Chondrocyte (in vitro differentiated cells): ENCODE measurements around the gene SOS1. TPM values are rescaled to one million over a fixed set of nuclear protein-coding genes. Genes with fewer than 3 reads are reported as not detected.

Source experiments
- DNase-seq: peaks from one replicate; pipeline ENCODE4 v3.0.0; 2021; ENCODE audit warnings: mixed read lengths, low spot score
- H3K27ac Mint-ChIP-seq: one replicate; pipeline ENCODE4 v1.8.0; 2021; ENCODE audit warnings: mild to moderate bottlenecking, moderate library complexity, mixed read lengths; ENCODE audit not compliant: unreplicated experiment
- H3K27me3 Mint-ChIP-seq: 2 replicates; pipeline ENCODE4 v1.8.0; 2021; ENCODE audit warnings: low read depth, mixed read lengths
- H3K36me3 Mint-ChIP-seq: 2 replicates; pipeline ENCODE4 v1.8.0; 2021; ENCODE audit warnings: low read depth, mixed read lengths
- H3K4me1 Mint-ChIP-seq: 2 replicates; pipeline ENCODE4 v1.8.0; 2021; ENCODE audit warnings: low read depth, mild to moderate bottlenecking, mixed read lengths
- H3K4me3 Mint-ChIP-seq: one replicate; pipeline ENCODE4 v1.8.0; 2021; ENCODE audit warnings: mild to moderate bottlenecking, moderate library complexity, mixed read lengths; ENCODE audit not compliant: unreplicated experiment
- H3K9me3 Mint-ChIP-seq: 2 replicates; pipeline ENCODE4 v1.8.0; 2021; ENCODE audit warnings: low read depth, mixed read lengths
- total RNA-seq: library from RNA; stranded (reverse); gene quantifications from 3 replicates; pipeline ENCODE4 v1.2.1, GENCODE V29; 2021
- TF ChIP-seq, protein P1 (sequence below): fragments of 200-600 bp; sonication (generic); IDR thresholded peaks from 2 replicates; pipeline ENCODE4 v1.5.0; 2021; ENCODE audit warnings: antibody characterized with exemption, mild to moderate bottlenecking, moderate library complexity

SOS1 gene
- total RNA-seq, 1 donor from 2014 or later, result 37.2 TPM

DNA sequence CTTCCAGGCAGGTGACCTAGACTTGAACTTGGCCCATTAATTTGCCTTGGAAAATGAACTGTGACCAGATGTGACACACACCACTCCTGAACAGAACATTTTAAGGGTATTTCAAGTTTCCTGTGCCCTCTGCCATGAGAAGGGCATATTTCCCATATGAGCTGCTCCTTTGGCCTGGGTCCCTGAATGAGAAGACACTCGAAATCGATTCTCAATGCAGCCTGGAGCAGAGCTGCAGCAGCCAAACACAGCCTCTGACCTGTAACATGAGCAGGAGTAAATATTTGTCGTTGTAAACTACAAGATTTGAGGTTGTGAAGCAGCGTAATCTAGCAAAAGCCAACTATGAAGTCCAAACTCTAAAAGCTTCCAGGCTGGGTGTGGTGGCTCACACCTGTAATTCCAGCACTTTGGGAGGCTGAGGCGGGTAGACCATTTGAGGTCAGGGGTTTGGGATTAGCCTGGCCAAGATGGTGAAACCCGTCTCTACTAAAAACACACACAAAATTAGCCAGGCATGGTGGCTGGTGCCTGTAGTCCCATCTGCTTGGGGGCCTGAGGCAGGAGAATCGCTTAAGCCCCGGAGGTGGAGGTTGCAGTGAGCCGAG, 30.1 kb upstream of the SOS1 start:
- Mint-ChIP-seq H3K9me3 (no peaks in the 10 kb centered on the region), H3K4me3 (no peak overlapping the region), H3K4me1 (peaks cover 5% of the 10 kb centered on the region), H3K36me3 (no peaks in the 10 kb centered on the region), H3K27ac (no peak overlapping the region), H3K27me3 (no peaks in the 10 kb centered on the region)
- DNase-seq, result no peak
- TF ChIP-seq, protein P1, sequence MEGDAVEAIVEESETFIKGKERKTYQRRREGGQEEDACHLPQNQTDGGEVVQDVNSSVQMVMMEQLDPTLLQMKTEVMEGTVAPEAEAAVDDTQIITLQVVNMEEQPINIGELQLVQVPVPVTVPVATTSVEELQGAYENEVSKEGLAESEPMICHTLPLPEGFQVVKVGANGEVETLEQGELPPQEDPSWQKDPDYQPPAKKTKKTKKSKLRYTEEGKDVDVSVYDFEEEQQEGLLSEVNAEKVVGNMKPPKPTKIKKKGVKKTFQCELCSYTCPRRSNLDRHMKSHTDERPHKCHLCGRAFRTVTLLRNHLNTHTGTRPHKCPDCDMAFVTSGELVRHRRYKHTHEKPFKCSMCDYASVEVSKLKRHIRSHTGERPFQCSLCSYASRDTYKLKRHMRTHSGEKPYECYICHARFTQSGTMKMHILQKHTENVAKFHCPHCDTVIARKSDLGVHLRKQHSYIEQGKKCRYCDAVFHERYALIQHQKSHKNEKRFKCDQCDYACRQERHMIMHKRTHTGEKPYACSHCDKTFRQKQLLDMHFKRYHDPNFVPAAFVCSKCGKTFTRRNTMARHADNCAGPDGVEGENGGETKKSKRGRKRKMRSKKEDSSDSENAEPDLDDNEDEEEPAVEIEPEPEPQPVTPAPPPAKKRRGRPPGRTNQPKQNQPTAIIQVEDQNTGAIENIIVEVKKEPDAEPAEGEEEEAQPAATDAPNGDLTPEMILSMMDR, result no peak

DNA sequence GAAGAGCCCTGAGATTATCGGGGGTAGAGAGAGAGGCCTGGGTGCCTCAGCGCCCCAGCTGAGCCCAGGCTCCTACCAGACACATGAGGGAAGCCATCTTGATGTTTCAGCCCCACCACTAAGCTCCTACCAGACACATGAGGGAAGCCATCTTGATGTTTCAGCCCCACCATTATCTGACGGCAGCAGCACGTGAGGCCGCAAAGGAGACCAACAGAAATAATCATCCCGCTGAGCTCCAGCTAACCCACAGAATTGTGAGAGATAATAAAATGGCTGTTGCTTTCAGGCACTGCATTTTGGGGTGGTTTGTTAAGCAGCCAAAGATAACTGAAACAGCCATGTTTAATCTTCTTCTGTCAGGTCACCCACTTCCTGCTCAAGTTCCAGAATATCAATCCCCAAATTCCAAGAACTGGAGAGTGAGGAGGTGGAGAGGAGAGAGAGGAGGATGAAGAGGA, 29.3 kb upstream of the SOS1 start:
- no peaks in the 10 kb centered on the region for H3K9me3 Mint-ChIP-seq
- no peak overlapping the region for H3K27ac Mint-ChIP-seq
- H3K36me3 Mint-ChIP-seq, result no peaks in the 10 kb centered on the region
- H3K27me3 Mint-ChIP-seq, result no peaks in the 10 kb centered on the region
- DNase-seq, result no peak
- peaks cover 5% of the 10 kb centered on the region for H3K4me1 Mint-ChIP-seq
- TF ChIP-seq, protein P1, result no peak
- no peak overlapping the region for H3K4me3 Mint-ChIP-seq

DNA sequence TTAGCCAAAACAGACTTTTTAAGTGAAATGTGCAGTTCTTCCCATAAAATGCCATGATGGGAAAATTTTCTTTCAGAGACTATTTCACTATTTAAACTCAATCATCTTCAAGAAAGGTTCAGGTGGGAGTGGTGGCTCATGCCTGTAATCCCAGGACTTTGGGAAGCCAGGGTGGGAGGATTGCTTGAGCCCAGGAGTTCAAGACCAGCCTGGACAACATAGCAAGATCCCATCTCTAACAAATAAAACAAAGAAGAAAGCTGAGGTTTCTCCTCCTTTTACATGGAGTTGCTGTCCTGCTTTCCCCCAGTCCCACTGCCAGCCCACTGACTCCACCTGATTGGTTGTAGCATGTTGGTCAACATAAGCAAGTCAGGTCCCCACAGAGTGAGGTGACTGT, 25.8 kb upstream of the SOS1 start:
- no peak overlapping the region for H3K27ac Mint-ChIP-seq
- H3K36me3 Mint-ChIP-seq, result no peaks in the 10 kb centered on the region
- no peaks in the 10 kb centered on the region for H3K27me3 Mint-ChIP-seq
- DNase-seq, result no peak
- H3K4me3 Mint-ChIP-seq, result no peak overlapping the region
- peaks cover 5% of the 10 kb centered on the region for H3K4me1 Mint-ChIP-seq
- TF ChIP-seq, protein P1, result no peak
- no peaks in the 10 kb centered on the region for H3K9me3 Mint-ChIP-seq

DNA sequence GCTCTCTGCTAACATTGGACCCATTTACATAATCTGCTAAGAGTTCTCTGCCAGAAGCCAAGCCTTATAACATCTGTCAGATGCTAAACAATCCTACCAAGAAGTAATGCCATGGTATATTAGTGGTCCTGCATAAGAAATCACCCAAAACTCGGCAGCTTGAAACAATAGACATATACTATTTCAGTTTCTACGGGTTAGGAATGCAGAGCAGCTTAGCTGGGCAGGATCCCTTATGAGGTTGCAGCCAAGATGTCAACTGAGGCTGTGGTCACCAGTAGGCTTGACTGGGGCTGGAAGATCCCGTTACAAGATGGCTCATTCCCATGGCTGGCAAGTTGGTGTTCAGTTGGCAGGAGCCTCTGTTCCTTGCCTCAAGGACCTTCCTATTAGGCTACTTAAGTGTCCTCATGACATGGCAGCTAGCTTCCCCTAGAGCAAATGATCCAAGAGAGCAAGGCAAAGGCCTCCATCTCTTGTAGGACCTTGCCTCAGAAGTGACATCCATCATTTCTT, 25.1 kb upstream of the SOS1 start:
- Mint-ChIP-seq H3K4me1 (peaks cover 12% of the 10 kb centered on the region), H3K9me3 (no peaks in the 10 kb centered on the region), H3K4me3 (no peak overlapping the region), H3K27ac (no peak overlapping the region), H3K27me3 (no peaks in the 10 kb centered on the region), H3K36me3 (no peaks in the 10 kb centered on the region)
- no peak for DNase-seq
- TF ChIP-seq, protein P1, result no peak

GRCh38 chr2:39144416-39144815, 23.6 kb upstream of the SOS1 start:
- H3K27me3 Mint-ChIP-seq, result no peaks in the 10 kb centered on the region
- peaks cover 17% of the 10 kb centered on the region for H3K4me1 Mint-ChIP-seq
- DNase-seq, result no peak
- no peak overlapping the region for H3K27ac Mint-ChIP-seq
- no peaks in the 10 kb centered on the region for H3K36me3 Mint-ChIP-seq
- no peak overlapping the region for H3K4me3 Mint-ChIP-seq
- TF ChIP-seq, protein P1, result no peak
- H3K9me3 Mint-ChIP-seq, result no peaks in the 10 kb centered on the region
